ENCODE measurements around the gene PPP1R16B.
A peak's percentile ranks its signal among the peaks of the same experiment; 100 is the strongest.

PPP1R16B gene

GRCh38 chr20:38885357-38885756 is 79.9 kb downstream of the PPP1R16B start:
- H3K36me3 ChIP-seq (ENCODE audit: insufficient read depth, low read length), result peaks cover 20% of the 10 kb centered on the region; the same call in 1 of the 2 replicates
- H3K79me2 ChIP-seq (ENCODE audit: insufficient read depth, low read length), result peaks cover 4% of the 10 kb centered on the region
- H3K27me3 ChIP-seq (ENCODE audit: insufficient read depth, low read length), result no peaks in the 10 kb centered on the region
- no peak overlapping the region for H3K9ac ChIP-seq (ENCODE audit: low read length)
- no peak for TF ChIP-seq EZH2 (IDR thresholded peaks at IDR 0.05; ENCODE audit: borderline replicate concordance, low read length)
- TF ChIP-seq CTCF (IDR thresholded peaks at IDR 0.05; ENCODE audit: low read length), result no peak
- H3K4me1 ChIP-seq (ENCODE audit: insufficient read depth, low read length, severe bottlenecking), result peaks cover 48% of the 10 kb centered on the region
- 0 out of 2 replicates have a peak overlapping the region, but pooled peaks have one; percentile 5 for H3K4me2 ChIP-seq (ENCODE audit: low read length)
- H3F3A ChIP-seq (ENCODE audit: insufficient read depth, low read length), result no peaks in the 10 kb centered on the region
- no peaks in the 10 kb centered on the region for H3K9me2 ChIP-seq (ENCODE audit: low read depth, low read length)
- H3K27ac ChIP-seq (ENCODE audit: low read depth, low read length, poor library complexity, severe bottlenecking), result peak overlapping the region; percentile 100
- no peaks in the 10 kb centered on the region for H4K20me1 ChIP-seq (ENCODE audit: insufficient read depth, low read length)
- no peak overlapping the region for H2AFZ ChIP-seq (ENCODE audit: low read length)
- no peak overlapping the region for H3K4me3 ChIP-seq (ENCODE audit: low read depth, low read length, poor library complexity, severe bottlenecking)
- H3K9me3 ChIP-seq (ENCODE audit: low read length), result no peaks in the 10 kb centered on the region

- no peak overlapping the region for H3K4me3 ChIP-seq (ENCODE audit: low read depth, low read length, poor library complexity, severe bottlenecking)
- H3K9me3 ChIP-seq (ENCODE audit: low read length), result no peaks in the 10 kb centered on the region
- H3K27ac ChIP-seq (ENCODE audit: low read depth, low read length, poor library complexity, severe bottlenecking), result peak overlapping the region; percentile 29
- H3K79me2 ChIP-seq (ENCODE audit: insufficient read depth, low read length), result peaks cover 4% of the 10 kb centered on the region; the same call in 1 of the 2 replicates
- no peak overlapping the region for H2AFZ ChIP-seq (ENCODE audit: low read length)
- no peaks in the 10 kb centered on the region for H3K27me3 ChIP-seq (ENCODE audit: insufficient read depth, low read length)
- no peaks in the 10 kb centered on the region for H4K20me1 ChIP-seq (ENCODE audit: insufficient read depth, low read length)
- H3K4me2 ChIP-seq (ENCODE audit: low read length), result no peak overlapping the region
- peaks cover 28% of the 10 kb centered on the region; the same call in 1 of the 2 replicates for H3K36me3 ChIP-seq (ENCODE audit: insufficient read depth, low read length)
- no peaks in the 10 kb centered on the region for H3K9me2 ChIP-seq (ENCODE audit: low read depth, low read length)
- peaks cover 45% of the 10 kb centered on the region for H3K4me1 ChIP-seq (ENCODE audit: insufficient read depth, low read length, severe bottlenecking)
- peaks cover 7% of the 10 kb centered on the region for H3F3A ChIP-seq (ENCODE audit: insufficient read depth, low read length)
- TF ChIP-seq CTCF (IDR thresholded peaks at IDR 0.05; ENCODE audit: low read length), result no peak
- no peak for TF ChIP-seq EZH2 (IDR thresholded peaks at IDR 0.05; ENCODE audit: borderline replicate concordance, low read length)
- no peak overlapping the region for H3K9ac ChIP-seq (ENCODE audit: low read length)
These were observed 82.7 kb downstream of the PPP1R16B start for GRCh38 chr20:38888059-38888831.

GRCh38 chr20:38889050-38889449 is 83.6 kb downstream of the PPP1R16B start:
- no peak overlapping the region for H3K4me2 ChIP-seq (ENCODE audit: low read length)
- peaks cover 45% of the 10 kb centered on the region for H3K4me1 ChIP-seq (ENCODE audit: insufficient read depth, low read length, severe bottlenecking)
- H3K79me2 ChIP-seq (ENCODE audit: insufficient read depth, low read length), result peaks cover 4% of the 10 kb centered on the region; the same call in 1 of the 2 replicates
- H3F3A ChIP-seq (ENCODE audit: insufficient read depth, low read length), result peaks cover 8% of the 10 kb centered on the region
- H2AFZ ChIP-seq (ENCODE audit: low read length), result no peak overlapping the region
- peaks cover 28% of the 10 kb centered on the region; the same call in 1 of the 2 replicates for H3K36me3 ChIP-seq (ENCODE audit: insufficient read depth, low read length)
- no peaks in the 10 kb centered on the region for H4K20me1 ChIP-seq (ENCODE audit: insufficient read depth, low read length)
- no peaks in the 10 kb centered on the region for H3K27me3 ChIP-seq (ENCODE audit: insufficient read depth, low read length)
- TF ChIP-seq EZH2 (IDR thresholded peaks at IDR 0.05; ENCODE audit: borderline replicate concordance, low read length), result no peak
- TF ChIP-seq CTCF (IDR thresholded peaks at IDR 0.05; ENCODE audit: low read length), result no peak
- no peaks in the 10 kb centered on the region for H3K9me3 ChIP-seq (ENCODE audit: low read length)
- no peak overlapping the region for H3K4me3 ChIP-seq (ENCODE audit: low read depth, low read length, poor library complexity, severe bottlenecking)
- H3K9me2 ChIP-seq (ENCODE audit: low read depth, low read length), result no peaks in the 10 kb centered on the region
- H3K27ac ChIP-seq (ENCODE audit: low read depth, low read length, poor library complexity, severe bottlenecking), result peak overlapping the region; percentile 29
- no peak overlapping the region for H3K9ac ChIP-seq (ENCODE audit: low read length)

Data from OCI-LY1 (cell line).